Measurements from ENCODE around the gene GRN. TPM values are rescaled to one million over a fixed set of nuclear protein-coding genes. Genes with fewer than 3 reads are reported as not detected.
A peak's percentile ranks its signal among the peaks of the same experiment; 100 is the strongest.
"Not testable (repeated sequence)": the region's sequence is repeated elsewhere in the genome, so short reads cannot be mapped to it uniquely, and the experiment has no call there.

The GRN gene
- total RNA-seq, 4 donors from 2014 or later = 294 to 451 (median 340) TPM

GRCh38 chr17:44326861-44327444 is 18.1 kb upstream of the GRN start:
- peaks cover 48% of the 10 kb centered on the region for H3K4me1 ChIP-seq
- H3K9me3 ChIP-seq = no peaks in the 10 kb centered on the region
- peak overlapping the region; percentile 85 for H3K27ac ChIP-seq
- peak overlapping the region; percentile 98 for H3K4me3 ChIP-seq
- 33% methylated on average over 24 of the region's 31 CpGs for WGBS
- DNase-seq (ENCODE audit: low spot score in 2 of 2) = peak; percentile 98
- H3K36me3 ChIP-seq = peaks cover 6% of the 10 kb centered on the region
- no peak for TF ChIP-seq EP300 (IDR thresholded peaks at IDR 0.05)
- no peak for TF ChIP-seq POLR2A (IDR thresholded peaks at IDR 0.05)
- TF ChIP-seq POLR2AphosphoS5 (IDR thresholded peaks at IDR 0.05) = peak in 2 of 3 donors; percentile 4 to 47
- no peak for TF ChIP-seq CTCF (IDR thresholded peaks at IDR 0.05)
- H3K27me3 ChIP-seq = no peaks in the 10 kb centered on the region

GRCh38 chr17:44327715-44328449 is 17.2 kb upstream of the GRN start:
- WGBS = 57% methylated on average over 7 of the region's 7 CpGs
- Histone ChIP-seq H3K36me3 (no peaks in the 10 kb centered on the region), H3K4me1 (peaks cover 46% of the 10 kb centered on the region), H3K9me3 (no peaks in the 10 kb centered on the region), H3K27me3 (no peaks in the 10 kb centered on the region), H3K4me3 (no peak overlapping the region), H3K27ac (no peak overlapping the region)
- no peak for DNase-seq (ENCODE audit: low spot score in 2 of 2)
- no peak for TF ChIP-seq POLR2AphosphoS5 (IDR thresholded peaks at IDR 0.05)
- TF ChIP-seq POLR2A (IDR thresholded peaks at IDR 0.05) = no peak
- TF ChIP-seq CTCF (IDR thresholded peaks at IDR 0.05) = no peak
- no peak for TF ChIP-seq EP300 (IDR thresholded peaks at IDR 0.05)

GRCh38 chr17:44329516-44329915 is 15.6 kb upstream of the GRN start:
- H3K36me3 ChIP-seq; H3K4me3 ChIP-seq; H3K27me3 ChIP-seq; DNase-seq (ENCODE audit: low spot score in 2 of 2); H3K27ac ChIP-seq; H3K9me3 ChIP-seq: not testable (repeated sequence)
- WGBS = 85% methylated on average over 7 of the region's 7 CpGs
- peaks cover 39% of the 10 kb centered on the region for H3K4me1 ChIP-seq

GRCh38 chr17:44330263-44330662 is 14.8 kb upstream of the GRN start:
- peaks cover 36% of the 10 kb centered on the region for H3K4me1 ChIP-seq
- H3K9me3 ChIP-seq; H3K27me3 ChIP-seq; H3K4me3 ChIP-seq; H3K36me3 ChIP-seq; H3K27ac ChIP-seq; DNase-seq (ENCODE audit: low spot score in 2 of 2): not testable (repeated sequence)
- 92% methylated on average over 5 of the region's 5 CpGs for WGBS

GRCh38 chr17:44331249-44331760 is 13.8 kb upstream of the GRN start:
- no peak overlapping the region for H3K27ac ChIP-seq
- H3K27me3 ChIP-seq = no peaks in the 10 kb centered on the region
- TF ChIP-seq POLR2A (IDR thresholded peaks at IDR 0.05) (no peak), CTCF (IDR thresholded peaks at IDR 0.05) (peak; percentile 77 to 79)
- no peaks in the 10 kb centered on the region for H3K9me3 ChIP-seq
- no peak for DNase-seq (ENCODE audit: low spot score in 2 of 2)
- H3K36me3 ChIP-seq = no peaks in the 10 kb centered on the region
- H3K4me3 ChIP-seq = no peak overlapping the region
- peaks cover 26% of the 10 kb centered on the region for H3K4me1 ChIP-seq
- WGBS = 5% methylated on average over 7 of the region's 7 CpGs

- no peaks in the 10 kb centered on the region for H3K9me3 ChIP-seq
- WGBS = 23% methylated on average over 5 of the region's 5 CpGs
- H3K36me3 ChIP-seq = no peaks in the 10 kb centered on the region
- peak in 1 of 2 donors; percentile 65 for DNase-seq (ENCODE audit: low spot score in 2 of 2)
- H3K27me3 ChIP-seq = no peaks in the 10 kb centered on the region
- H3K4me1 ChIP-seq = peaks cover 21% of the 10 kb centered on the region
- H3K4me3 ChIP-seq = no peak overlapping the region
- no peak for TF ChIP-seq POLR2A (IDR thresholded peaks at IDR 0.05)
- no peak for TF ChIP-seq POLR2AphosphoS5 (IDR thresholded peaks at IDR 0.05)
- H3K27ac ChIP-seq = no peak overlapping the region
Observed at GRCh38 chr17:44333371-44333770, 11.7 kb upstream of the GRN start.

Data from suprapubic skin (tissue), 4 donors.